Spleen (tissue), 11 donors: Measurements from ENCODE around the gene C5AR2. TPM values are rescaled to one million over a fixed set of nuclear protein-coding genes. Genes with fewer than 3 reads are reported as not detected.

Experiments
- DNase-seq: peaks from one replicate; pipeline ENCODE4 v3.0.0-alpha.2; 2020
- H3K27ac ChIP-seq, 8 donors: fragments of 200-600 bp; sonication (generic) in 7 of 8; 1 replicate in 4 of 8; 2 replicates in 4 of 8; pipeline versions ENCODE4 v1.5.0 to v1.8.0; 2016 to 2021; ENCODE audit warnings: inconsistent platforms in 4 of 8, mild to moderate bottlenecking in 4 of 8, moderate library complexity in 1 of 8
- H3K27me3 ChIP-seq, 7 donors: fragments of 200-600 bp; sonication (generic) in 6 of 7; replicated peaks in 1 of 7; 1 replicate in 4 of 7; 2 replicates in 3 of 7; pipeline versions ENCODE4 v1.5.0 to v1.8.0; 2016 to 2021; ENCODE audit warnings: inconsistent platforms in 3 of 7, mild to moderate bottlenecking in 1 of 7
- H3K36me3 ChIP-seq, 6 donors: fragments of 200-600 bp; sonication (generic) in 5 of 6; 1 replicate in 4 of 6; 2 replicates in 2 of 6; pipeline versions ENCODE4 v1.5.0 to v1.8.0; 2016 to 2021; ENCODE audit warnings: inconsistent platforms in 2 of 6
- H3K4me1 ChIP-seq, 6 donors: fragments of 200-600 bp; sonication (generic) in 5 of 6; 1 replicate in 3 of 6; 2 replicates in 3 of 6; pipeline versions ENCODE4 v1.5.0 to v1.8.0; 2016 to 2021; ENCODE audit warnings: inconsistent platforms in 3 of 6
- H3K4me3 ChIP-seq, 8 donors: fragments of 200-600 bp; sonication (generic) in 7 of 8; 1 replicate in 4 of 8; 2 replicates in 4 of 8; pipeline versions ENCODE4 v1.5.0 to v1.8.0; 2016 to 2021; ENCODE audit warnings: inconsistent platforms in 4 of 8, mild to moderate bottlenecking in 4 of 8, moderate library complexity in 2 of 8
- H3K9me3 ChIP-seq, 8 donors: fragments of 200-600 bp; sonication (generic) in 7 of 8; 1 replicate in 4 of 8; 2 replicates in 4 of 8; pipeline versions ENCODE4 v1.5.0 to v1.8.0; 2016 to 2021; ENCODE audit warnings: inconsistent platforms in 4 of 8
- POLR2A ChIP-seq, 3 donors: fragments of 450-650 bp; IDR thresholded peaks; one replicate each; pipeline ENCODE4 v1.5.1; 2017; ENCODE audit warnings: antibody characterized with exemption in 3 of 3, mild to moderate bottlenecking in 1 of 3
- POLR2AphosphoS5 ChIP-seq, 3 donors: sonication (generic); formaldehyde crosslinking; IDR thresholded peaks; one replicate each; pipeline ENCODE4 v1.5.1; 2017; ENCODE audit warnings: antibody characterized with exemption in 3 of 3
- WGBS, 5 donors: extraction: QIAGEN DNeasy Blood & Tissue Kit in 3 of 5; methylation state at CpG; one replicate each; pipeline versions ENCODE4 v1.1.5 to v1.1.7; 2013 to 2018; 5-methylcytosine and 5-hydroxymethylcytosine counted together
- intact Hi-C: fragments of 100-400 bp; cut with DNase I; formaldehyde crosslinking; loops from one replicate; pipeline ENCODE4 v1.15.0; 2023; ENCODE audit warnings: low total_unique reads
- polyA plus RNA-seq, 3 donors: library from polyadenylated mRNA; stranded (reverse); fragments of 200-250 nt; gene quantifications; one replicate each; pipeline ENCODE4 v1.2.1, GENCODE V29; 2013
- total RNA-seq, 7 donors: library from RNA; depleted of rRNA in 3 of 7; stranded (reverse); fragments of >200 nt in 3 of 7; fragmentation: NEBNext Ultra II Directional in 4 of 7; extraction: Animal tissue kit (Norgen Biotek cat#: 25700) in 4 of 7; gene quantifications; one replicate each; pipeline versions ENCODE4 v1.1.0 to v1.2.1, GENCODE V29; 2016 to 2021
- TF ChIP-seq, protein P1 (sequence below), 11 experiments: fragments of 200-600 bp in 7 of 11; fragments of 450-650 bp in 4 of 11; sonication (generic) in 4 of 11; IDR thresholded peaks in 8 of 11; conservative IDR thresholded peaks in 3 of 11; 1 replicate in 7 of 11; 2 replicates in 4 of 11; pipeline versions ENCODE4 v1.4.0 to v1.8.0; 2016 to 2021; ENCODE audit warnings: antibody characterized with exemption in 11 of 11, inconsistent platforms in 4 of 11, mild to moderate bottlenecking in 1 of 11
- donor health status: healthy with polysubstance abuse.
- donor health status: DM: no; HTN: no; CAD: no; lungs with moderate emphysema.
- donor health status: DM: no; HTN: no; CAD: no.
- donor health status: Bipolar disorder and iron deficiency.
- donor health status: healthy.
- donor health status: DM: no; HTN: no; CAD: no.
- donor health status: DM: yes; HTN: yes; CAD: no.

C5AR2 gene
- total and polyA plus RNA-seq, 10 donors = 1.3 to 55.7 (median 25.3) TPM

DNA sequence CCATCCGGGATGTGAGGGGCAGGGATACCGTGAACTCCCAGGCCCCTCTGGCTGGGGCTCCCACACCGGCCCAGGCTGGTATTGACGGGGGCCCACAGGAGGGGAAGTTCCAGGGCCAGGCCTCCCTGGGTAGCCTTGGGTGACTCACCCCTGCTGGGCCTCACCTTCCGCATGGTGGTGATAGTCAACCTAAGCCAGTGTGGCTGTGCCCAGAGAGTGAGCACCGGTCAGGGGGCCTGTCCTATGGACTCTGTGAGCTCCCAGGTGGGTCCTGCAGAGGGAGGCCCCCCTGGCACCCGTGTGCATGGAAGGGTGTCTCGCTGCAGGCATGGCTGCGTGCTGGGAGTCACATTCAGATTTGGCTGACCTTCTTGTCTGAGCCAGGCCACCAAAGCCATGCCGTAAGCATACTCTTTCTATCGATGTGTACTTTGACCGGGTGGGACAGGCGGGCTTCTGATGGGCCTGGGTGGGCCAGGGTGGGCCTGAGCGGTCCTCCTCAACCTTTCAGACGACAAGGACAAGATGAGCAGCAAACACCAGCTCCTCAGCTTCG lies 44.7 kb downstream of the C5AR2 start:
- peak in 1 of 3 donors; percentile 10 for TF ChIP-seq POLR2AphosphoS5 (IDR thresholded peaks at IDR 0.05)
- TF ChIP-seq, protein P1, sequence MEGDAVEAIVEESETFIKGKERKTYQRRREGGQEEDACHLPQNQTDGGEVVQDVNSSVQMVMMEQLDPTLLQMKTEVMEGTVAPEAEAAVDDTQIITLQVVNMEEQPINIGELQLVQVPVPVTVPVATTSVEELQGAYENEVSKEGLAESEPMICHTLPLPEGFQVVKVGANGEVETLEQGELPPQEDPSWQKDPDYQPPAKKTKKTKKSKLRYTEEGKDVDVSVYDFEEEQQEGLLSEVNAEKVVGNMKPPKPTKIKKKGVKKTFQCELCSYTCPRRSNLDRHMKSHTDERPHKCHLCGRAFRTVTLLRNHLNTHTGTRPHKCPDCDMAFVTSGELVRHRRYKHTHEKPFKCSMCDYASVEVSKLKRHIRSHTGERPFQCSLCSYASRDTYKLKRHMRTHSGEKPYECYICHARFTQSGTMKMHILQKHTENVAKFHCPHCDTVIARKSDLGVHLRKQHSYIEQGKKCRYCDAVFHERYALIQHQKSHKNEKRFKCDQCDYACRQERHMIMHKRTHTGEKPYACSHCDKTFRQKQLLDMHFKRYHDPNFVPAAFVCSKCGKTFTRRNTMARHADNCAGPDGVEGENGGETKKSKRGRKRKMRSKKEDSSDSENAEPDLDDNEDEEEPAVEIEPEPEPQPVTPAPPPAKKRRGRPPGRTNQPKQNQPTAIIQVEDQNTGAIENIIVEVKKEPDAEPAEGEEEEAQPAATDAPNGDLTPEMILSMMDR (IDR thresholded peaks at IDR 0.05 in 8 of 11, conservative IDR thresholded peaks at IDR 0.05 in 3 of 11) = no peak
- no peaks in the 10 kb centered on the region for H3K9me3 ChIP-seq
- peak overlapping the region in 2 of 8 donors; percentile 10 to 58 for H3K27ac ChIP-seq
- no peak overlapping the region for H3K4me3 ChIP-seq
- no peaks in the 10 kb centered on the region for H3K27me3 ChIP-seq
- peak; percentile 79 for DNase-seq
- intact Hi-C loops = no loop called here
- H3K36me3 ChIP-seq = peaks cover 0 to 100% (median 97%) of the 10 kb centered on the region in 6 donors
- peaks cover 0 to 23% (median 10%) of the 10 kb centered on the region in 6 donors for H3K4me1 ChIP-seq
- 81 to 98% (median 91%) methylated on average over 13 to 16 of the region's 16 CpGs for WGBS, 5 donors

DNA sequence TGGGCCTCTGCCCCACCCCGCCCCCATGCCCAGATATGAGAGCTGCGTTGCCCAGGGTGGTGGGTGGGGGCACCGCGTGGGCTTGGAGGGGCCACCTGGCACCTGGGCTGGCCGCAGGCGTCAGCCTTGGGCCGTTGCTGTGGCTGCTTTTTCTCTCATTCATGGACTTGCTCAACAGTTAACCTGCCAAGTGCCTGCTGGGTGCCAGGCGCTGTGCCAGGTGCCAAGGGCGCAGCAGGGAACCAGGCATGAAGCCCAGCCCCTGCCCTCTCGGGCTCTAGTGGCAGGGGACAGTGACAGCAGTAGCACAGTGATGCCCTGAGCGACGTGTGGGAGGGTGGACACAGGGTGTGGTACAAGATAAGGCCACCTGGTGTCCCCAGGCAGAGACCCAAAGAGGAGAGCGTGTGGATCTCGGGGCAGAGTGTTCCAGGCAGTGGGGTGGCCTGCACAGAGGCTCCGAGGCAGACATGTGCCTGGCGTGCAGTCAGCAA lies 45.3 kb downstream of the C5AR2 start:
- 86 to 96% (median 92%) methylated on average over 11 to 16 of the region's 16 CpGs for WGBS, 5 donors
- intact Hi-C loops = no loop called here
- H3K27ac ChIP-seq = peak overlapping the region in 2 of 8 donors; percentile 10 to 58
- H3K36me3 ChIP-seq = peaks cover 0 to 100% (median 97%) of the 10 kb centered on the region in 6 donors
- TF ChIP-seq, protein P1 (IDR thresholded peaks at IDR 0.05 in 8 of 11, conservative IDR thresholded peaks at IDR 0.05 in 3 of 11) = no peak
- no peak for TF ChIP-seq POLR2AphosphoS5 (IDR thresholded peaks at IDR 0.05)
- H3K4me1 ChIP-seq = peaks cover 0 to 26% (median 15%) of the 10 kb centered on the region in 6 donors
- H3K27me3 ChIP-seq = no peaks in the 10 kb centered on the region
- no peak overlapping the region for H3K4me3 ChIP-seq
- no peak for DNase-seq
- no peaks in the 10 kb centered on the region for H3K9me3 ChIP-seq

DNA sequence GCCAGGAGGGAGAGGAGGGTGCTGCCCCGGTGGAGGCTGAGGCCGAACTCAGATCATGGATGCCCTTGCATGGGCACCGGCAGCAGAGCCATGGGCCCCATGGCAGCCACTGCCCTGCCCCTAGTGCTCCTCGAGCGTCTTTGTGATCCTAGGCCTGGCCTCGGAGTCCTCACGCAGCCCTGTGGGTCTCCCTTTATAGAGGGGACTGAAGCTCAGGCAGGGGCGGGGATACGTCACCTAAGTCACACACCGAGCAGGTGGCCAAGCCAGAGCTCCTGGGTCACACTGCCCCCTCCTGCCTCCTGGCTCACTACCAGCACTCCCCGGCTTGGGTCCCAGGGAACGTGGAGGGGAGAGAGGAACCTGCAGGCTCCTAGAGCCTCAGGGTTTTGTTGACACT lies 45.8 kb downstream of the C5AR2 start:
- intact Hi-C loops = no loop called here
- H3K36me3 ChIP-seq = peaks cover 0 to 100% (median 94%) of the 10 kb centered on the region in 6 donors
- no peak overlapping the region for H3K4me3 ChIP-seq
- TF ChIP-seq, protein P1 (IDR thresholded peaks at IDR 0.05 in 8 of 11, conservative IDR thresholded peaks at IDR 0.05 in 3 of 11) = no peak
- TF ChIP-seq POLR2AphosphoS5 (IDR thresholded peaks at IDR 0.05) (no peak), POLR2A (IDR thresholded peaks at IDR 0.05) (no peak)
- no peaks in the 10 kb centered on the region for H3K27me3 ChIP-seq
- DNase-seq = no peak
- 82 to 95% (median 88%) methylated on average over 9 to 12 of the region's 12 CpGs for WGBS, 5 donors
- peaks cover 0 to 31% (median 17%) of the 10 kb centered on the region in 6 donors for H3K4me1 ChIP-seq
- H3K9me3 ChIP-seq = no peaks in the 10 kb centered on the region
- H3K27ac ChIP-seq = no peak overlapping the region

DNA sequence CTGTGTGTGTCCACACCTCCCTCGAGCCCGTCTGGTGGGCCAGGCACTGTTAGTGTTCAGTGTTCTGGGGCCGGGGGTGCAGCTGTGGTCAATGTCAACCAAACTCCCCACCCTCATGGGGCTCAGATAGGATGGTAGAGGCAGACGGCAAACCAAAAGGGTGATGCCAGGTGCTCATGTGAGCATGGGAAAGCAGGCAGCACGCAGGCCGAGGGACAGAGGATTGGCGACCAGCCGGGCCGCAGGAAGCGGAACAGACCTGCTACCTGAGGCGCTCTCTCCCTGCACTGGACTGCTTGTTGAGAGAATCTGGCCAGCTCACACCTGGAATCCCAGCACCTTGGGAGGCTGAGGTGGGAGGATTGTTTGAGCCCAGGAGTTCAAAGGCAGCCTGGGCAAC lies 46.3 kb downstream of the C5AR2 start:
- intact Hi-C loops = no loop called here
- no peak for DNase-seq
- WGBS, 5 donors = 88 to 95% (median 93%) methylated on average over 9 to 11 of the region's 11 CpGs
- no peaks in the 10 kb centered on the region for H3K9me3 ChIP-seq
- H3K36me3 ChIP-seq = peaks cover 0 to 97% (median 90%) of the 10 kb centered on the region in 6 donors
- TF ChIP-seq POLR2A (IDR thresholded peaks at IDR 0.05) (no peak), POLR2AphosphoS5 (IDR thresholded peaks at IDR 0.05) (no peak)
- TF ChIP-seq, protein P1 (IDR thresholded peaks at IDR 0.05 in 8 of 11, conservative IDR thresholded peaks at IDR 0.05 in 3 of 11) = no peak
- H3K4me1 ChIP-seq = peaks cover 0 to 36% (median 20%) of the 10 kb centered on the region in 6 donors
- no peaks in the 10 kb centered on the region for H3K27me3 ChIP-seq
- no peak overlapping the region for H3K27ac ChIP-seq
- H3K4me3 ChIP-seq = no peak overlapping the region
